ENCODE results near the gene AFF3.

- no peak for TF ChIP-seq CTCF (IDR thresholded peaks at IDR 0.05)
- no peak for TF ChIP-seq POLR2A (IDR thresholded peaks at IDR 0.05)
These were observed 500.4 kb downstream of the AFF3 start for GRCh38 chr2:99641999-99642398.

Data from lower leg skin (tissue), 3 donors.